HG02938 (cell line): ENCODE results near the gene TNFRSF18.
"Not testable (repeated sequence)": the region's sequence is repeated elsewhere in the genome, so short reads cannot be mapped to it uniquely, and the experiment has no call there.

Experiments used
- ATAC-seq: cut with Tn5 transposase; IDR thresholded peaks from one replicate; pipeline ENCODE4 v1.9.1; 2021; ENCODE audit warnings: mild to moderate bottlenecking, moderate library complexity; ENCODE audit not compliant: unreplicated experiment

Gene TNFRSF18, protein sequence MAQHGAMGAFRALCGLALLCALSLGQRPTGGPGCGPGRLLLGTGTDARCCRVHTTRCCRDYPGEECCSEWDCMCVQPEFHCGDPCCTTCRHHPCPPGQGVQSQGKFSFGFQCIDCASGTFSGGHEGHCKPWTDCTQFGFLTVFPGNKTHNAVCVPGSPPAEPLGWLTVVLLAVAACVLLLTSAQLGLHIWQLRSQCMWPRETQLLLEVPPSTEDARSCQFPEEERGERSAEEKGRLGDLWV

DNA sequence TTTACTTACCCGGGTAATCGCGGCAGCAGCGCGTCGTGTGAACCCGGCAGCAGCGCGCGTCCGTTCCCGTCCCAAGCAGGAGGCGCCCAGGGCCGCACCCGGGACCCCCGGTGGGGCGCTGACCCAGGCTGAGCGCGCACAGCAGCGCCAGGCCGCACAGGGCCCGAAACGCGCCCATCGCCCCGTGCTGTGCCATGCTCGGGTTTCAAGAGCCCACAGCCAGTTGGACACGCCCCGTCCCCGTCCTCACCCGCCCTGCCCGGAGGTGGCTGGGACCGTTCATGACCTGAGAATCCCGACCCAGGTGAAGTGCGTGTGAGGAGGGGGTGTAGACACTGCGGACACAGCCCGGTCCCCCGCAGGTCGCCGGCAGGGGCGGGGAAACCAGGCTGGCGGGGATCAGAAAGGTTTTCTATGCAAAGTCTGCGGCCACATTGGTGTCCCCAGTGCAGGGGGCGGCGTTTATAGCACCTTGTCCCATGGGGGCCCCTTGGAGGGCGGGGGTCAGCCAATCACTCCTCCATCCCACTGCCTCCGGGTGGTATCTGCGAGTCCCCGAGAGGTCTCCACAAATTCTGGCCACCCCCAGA lies at the start of gene TNFRSF18:
Gene TNFRSF18 (minus strand): TSS at position 217 of the 590 bp plus-strand sequence. CDS start 21 bp downstream, at position 196.
- no peak for ATAC-seq

- ATAC-seq = no peak
Measured at GRCh38 chr1:1255611-1256010, 49.2 kb upstream of the TNFRSF18 start.

- no peak for ATAC-seq
Measured at GRCh38 chr1:1255078-1255477, 48.7 kb upstream of the TNFRSF18 start.

GRCh38 chr1:1254667-1254998 lies 48.2 kb upstream of the TNFRSF18 start:
- no peak for ATAC-seq

DNA sequence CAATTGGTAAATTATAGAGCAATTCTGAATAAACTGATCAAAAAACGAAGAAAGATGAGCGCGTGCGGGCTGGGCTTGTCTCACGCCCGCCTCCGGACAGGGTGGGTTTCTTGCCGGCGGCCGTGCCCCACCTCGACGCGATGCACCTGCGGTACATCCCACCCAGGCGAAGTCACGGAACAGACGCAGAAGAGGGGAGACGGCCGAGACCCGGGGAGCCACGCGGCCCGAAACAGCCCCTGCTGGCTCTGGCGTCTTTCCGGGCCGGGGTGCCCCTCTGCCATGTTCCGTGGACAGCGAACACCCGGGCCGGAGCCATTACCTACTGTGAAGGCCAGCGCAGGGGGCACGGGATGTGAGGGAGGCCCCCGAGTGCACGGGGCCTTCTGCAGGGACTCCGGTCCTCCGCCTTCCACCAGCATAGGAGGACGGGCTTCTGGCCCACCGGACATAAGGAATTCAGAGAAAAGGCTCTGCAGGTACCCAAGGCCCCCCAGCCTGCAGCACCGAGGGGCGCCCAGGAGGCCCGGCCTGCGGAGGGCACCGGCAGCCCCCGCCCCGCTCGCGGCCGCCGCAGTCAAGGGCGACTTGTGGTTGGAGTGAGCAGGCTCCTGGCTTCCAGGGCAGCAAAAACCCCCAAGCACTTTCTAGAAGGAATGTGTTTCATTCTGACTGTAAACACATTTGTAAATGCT lies 47.7 kb upstream of the TNFRSF18 start:
- no peak for ATAC-seq

DNA sequence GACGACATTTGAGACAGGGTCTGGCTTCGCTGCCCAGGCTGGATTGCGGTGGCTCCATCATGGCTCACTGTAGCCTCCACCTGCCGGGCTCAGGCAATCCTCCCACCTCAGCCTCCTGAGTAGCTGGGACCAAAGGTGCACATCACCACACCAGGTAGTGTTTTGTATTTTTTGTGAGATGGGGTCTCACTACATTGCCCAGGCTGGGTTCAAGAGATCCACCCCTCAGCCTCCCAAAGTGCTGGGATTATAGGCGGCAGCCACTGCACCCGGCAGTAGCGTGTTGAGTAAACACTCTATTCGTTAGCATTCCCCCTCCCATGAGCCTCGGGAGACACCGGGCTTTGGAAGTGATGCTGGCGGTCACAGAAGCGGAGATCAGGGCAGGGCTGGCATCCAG lies 46.9 kb upstream of the TNFRSF18 start:
- no peak for ATAC-seq

DNA sequence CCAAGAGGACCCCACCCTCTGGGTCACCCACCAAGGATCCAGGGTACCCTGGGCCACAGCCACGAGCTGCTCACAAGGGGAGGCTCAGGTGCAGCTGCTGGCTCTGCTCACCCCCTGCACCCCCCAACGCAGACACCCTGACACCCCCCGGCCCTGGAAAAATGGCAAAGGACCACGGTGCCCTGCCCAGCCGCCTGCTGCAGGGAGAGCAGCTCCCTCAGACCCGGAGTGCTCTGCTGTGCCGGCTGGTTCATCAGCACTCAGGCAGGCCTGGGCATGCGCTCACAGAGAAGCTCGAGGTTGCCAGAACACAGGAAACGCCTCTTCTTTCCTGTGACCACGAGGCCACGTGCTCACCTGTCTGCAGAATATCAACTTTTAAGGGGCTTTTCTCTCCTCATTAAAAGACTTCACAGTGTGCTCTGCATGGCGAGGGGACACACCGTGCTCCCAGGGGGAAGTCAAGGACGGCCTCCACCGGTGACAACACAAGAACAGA lies 44.4 kb upstream of the TNFRSF18 start:
- no peak for ATAC-seq

- not testable (repeated sequence) for ATAC-seq
Measured at GRCh38 chr1:1248009-1248913, 41.9 kb upstream of the TNFRSF18 start.

DNA sequence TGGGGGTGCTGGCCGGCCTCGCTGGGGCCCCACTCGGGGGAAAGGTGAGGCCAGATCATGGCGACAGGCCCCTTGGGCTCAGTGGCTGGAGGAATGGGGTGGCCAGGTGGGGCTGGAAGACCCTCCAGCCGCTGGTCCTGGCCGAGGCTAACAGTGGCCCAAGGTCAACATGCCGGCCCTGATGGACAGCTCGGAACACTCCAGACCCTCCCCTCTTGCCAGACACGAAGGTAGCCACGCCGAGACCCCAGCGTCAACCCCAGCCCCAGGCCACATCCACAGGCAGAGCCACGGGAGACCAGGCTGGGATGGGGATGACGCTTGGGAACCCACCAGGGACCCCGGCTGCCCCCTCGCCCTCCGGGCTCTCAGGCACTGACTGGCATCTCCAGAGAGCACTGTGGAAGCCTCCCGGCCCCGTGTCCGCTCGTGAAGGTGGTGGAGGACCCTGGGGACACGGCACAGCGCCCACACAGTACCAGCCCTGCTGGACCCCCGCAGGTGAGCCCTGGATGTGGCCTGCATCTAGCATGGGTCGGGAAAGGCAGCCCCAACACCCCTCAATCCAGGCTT lies 41.0 kb upstream of the TNFRSF18 start:
- no peak for ATAC-seq

- no peak for ATAC-seq
Measured at GRCh38 chr1:1246577-1247340, 40.4 kb upstream of the TNFRSF18 start, which contains the start of gene C1QTNF12. TSS of gene C1QTNF12 (minus strand) at chr1:1246722. CDS start at chr1:1246690, 32 bp downstream.

DNA sequence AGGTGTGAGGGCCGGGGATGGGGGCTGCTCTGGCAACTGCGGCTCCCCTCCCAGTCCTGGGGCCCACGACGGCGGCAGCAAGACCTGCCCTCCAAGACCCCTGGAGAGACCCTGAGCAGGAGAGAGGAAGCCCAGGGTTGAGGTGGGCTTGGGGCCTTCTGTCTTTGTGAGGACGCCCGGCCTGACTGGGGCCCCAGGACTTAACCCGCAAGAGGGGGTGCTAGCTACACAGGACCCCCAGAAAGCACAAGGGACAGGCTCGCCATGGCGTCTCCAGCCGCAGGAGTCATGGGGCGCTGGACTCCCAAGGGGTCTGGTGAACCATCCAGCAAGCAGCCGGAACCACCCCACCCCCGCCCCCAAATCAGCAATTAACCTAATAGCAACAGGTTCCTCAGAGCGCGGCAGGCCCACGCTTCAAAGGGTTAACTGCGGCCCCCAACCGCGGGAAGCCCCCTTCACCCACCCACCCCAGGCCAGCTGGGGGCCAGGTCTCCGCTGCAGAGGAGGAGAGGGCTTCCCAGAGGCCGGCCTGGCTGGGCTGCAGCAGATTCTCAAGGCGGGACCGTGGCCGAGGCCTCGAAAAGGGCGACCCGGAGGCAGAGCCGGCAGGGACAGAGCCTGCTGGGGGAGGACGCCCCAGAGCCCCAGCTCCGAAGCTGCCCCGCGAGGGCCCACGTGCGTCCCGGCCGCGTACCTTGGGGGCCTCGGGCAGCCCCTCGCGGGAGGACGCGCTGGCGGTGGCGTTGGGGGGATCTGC lies 39.6 kb upstream of the TNFRSF18 start:
- no peak for ATAC-seq

- no peak for ATAC-seq
Measured at GRCh38 chr1:1245178-1245816, 38.9 kb upstream of the TNFRSF18 start.

DNA sequence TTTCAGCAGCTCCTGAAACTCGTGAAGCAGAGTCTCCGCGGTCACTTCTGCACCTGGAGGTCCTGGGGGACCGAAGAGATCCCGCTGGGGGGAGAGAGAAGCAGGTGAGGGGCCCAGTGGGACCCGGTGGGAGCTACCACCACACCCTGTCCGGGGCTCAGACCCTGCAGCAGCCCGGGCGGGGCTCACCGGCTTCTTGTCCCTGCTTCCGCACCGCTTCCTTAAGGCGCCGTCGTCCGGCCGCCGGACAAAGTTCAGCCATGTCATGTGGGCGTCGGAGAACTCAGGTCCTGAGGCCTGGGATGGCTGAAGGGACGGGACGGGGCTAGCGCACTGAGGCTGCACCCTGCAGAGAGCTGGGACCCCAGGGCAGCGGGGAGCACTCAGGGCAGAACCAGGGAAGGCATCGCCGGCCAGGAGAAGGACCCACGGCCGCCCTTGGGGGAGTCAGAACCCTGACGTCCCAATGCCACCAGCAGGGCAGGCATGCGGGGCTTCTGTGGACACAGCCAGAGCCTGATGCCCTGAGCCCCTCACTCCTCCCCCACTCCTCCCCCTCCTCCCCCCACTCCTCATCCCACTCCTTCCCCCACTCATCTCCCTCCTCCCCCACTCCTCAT lies 37.9 kb upstream of the TNFRSF18 start:
- ATAC-seq = no peak

- ATAC-seq = no peak
Measured at GRCh38 chr1:1243807-1244191, 37.4 kb upstream of the TNFRSF18 start.

DNA sequence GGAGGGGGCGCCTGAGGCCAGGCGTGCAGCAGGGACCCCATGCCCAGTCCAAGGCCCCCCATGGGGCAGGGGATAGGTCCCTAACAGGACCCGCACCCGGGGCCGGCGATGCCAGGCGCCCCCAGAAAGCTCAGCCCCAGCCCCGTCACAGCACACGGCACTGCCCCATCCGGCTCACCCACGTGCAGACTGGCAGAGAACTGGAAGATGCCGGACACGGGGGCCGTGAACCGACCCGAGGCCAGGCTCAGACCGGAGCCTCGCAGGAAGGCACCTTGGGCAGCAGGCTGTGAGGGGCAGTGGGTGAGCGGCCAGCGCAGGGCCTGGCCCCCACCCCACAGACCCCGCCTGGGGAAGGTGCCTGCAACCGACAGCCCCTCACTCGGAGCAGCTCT lies 36.9 kb upstream of the TNFRSF18 start:
- no peak for ATAC-seq

DNA sequence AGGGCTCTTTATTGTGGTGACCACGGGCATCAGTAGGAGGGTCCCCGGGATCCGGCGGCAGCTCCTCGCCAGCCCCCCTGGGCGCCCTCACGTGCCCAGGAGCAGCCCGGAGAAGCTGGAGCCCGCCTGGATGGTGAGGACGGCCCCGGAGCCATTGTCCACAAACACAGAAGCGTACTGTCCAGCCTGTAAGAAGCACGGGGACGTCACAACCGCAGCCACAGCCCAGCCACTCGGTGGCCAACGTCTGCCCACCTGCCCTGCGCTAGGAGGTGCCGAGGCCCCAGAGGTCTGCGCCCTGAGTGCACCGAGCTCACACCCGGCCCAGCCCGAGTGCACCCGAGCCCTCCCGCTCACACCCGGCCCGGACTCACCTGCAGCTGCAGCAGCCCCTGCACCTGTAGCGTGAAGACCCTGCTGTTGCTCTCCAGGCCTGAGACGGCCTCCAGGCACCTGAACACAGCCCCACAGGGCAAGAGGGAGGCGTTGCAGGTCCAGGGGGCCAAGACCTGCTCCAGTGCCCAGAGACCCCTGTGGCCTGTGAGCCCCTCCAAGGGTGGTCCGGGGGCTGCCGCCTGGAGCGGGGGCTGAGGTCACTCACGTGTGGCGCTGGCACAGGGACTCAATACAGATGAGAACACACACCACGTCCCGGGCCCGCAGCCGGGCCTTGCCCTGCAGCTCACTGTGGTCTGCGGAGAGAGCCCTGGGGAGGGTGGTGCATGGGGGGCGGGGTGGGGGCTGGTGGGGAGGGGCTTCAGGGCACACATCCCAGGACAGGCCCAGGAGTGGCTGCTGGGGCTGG lies 36.3 kb upstream of the TNFRSF18 start:
- ATAC-seq = no peak

DNA sequence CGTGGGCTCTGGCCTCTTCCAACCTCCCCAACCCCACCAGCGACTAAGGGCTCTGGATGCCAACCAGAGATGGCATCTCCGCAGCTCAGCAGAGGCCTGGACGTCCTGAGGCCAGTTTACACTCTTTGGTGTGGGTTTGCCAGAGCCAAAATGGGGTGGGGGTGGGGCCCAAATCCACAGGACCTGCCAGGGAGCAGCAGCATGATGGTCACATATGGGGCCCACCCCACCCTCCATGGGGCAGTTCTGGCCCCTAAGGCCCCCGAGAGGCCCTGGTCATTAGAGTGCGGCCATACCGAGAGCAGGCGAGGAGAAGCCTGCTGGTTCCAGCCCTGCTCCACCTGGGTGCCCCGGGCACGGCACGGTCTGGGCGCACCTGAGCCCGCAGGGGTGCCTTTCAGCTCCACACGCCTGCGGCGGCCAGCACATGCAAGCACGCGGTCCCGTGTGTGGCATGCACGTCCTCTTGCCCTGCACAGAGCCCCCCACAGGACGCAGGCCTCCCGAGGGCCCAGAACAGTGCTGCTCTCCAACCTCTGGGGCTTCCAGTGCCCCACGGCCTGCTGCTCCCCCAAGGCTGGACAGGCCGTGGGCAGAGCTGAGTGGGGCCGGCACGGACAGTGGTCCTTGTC lies 35.3 kb upstream of the TNFRSF18 start:
- no peak for ATAC-seq
